ENCODE data around the gene SCG3. TPM values are rescaled to one million over a fixed set of nuclear protein-coding genes. Genes with fewer than 3 reads are reported as not detected.
A peak's percentile ranks its signal among the peaks of the same experiment; 100 is the strongest.

SCG3 gene
- total and polyA plus RNA-seq, 2 donors (not counting 1 experiment from before 2014, with no cell fraction given) = not detected

GRCh38 chr15:51724673-51725072 is 43.4 kb downstream of the SCG3 start:
- H3K4me1 ChIP-seq (ENCODE audit: control insufficient read depth in 2 of 2, insufficient read depth in 2 of 2, low read length in 2 of 2) = peaks cover 37 to 47% of the 10 kb centered on the region in 2 donors
- no peak overlapping the region for H3K4me3 ChIP-seq (ENCODE audit: control extremely low read depth in 1 of 5, extremely low read depth in 1 of 5, insufficient read depth in 1 of 5, low read depth in 2 of 5, low read length in 4 of 5)
- DNase-seq (no peak), ATAC-seq (ENCODE audit: low read depth) (no peak)
- H3K36me3 ChIP-seq (replicated peaks in 1 of 2; ENCODE audit: control extremely low read depth in 1 of 2, control insufficient read depth in 1 of 2, extremely low read depth in 1 of 2, insufficient read depth in 2 of 2, low read length in 1 of 2) = peaks cover 18 to 33% of the 10 kb centered on the region in 2 experiments
- no peaks in the 10 kb centered on the region for H3K9me3 Mint-ChIP-seq (ENCODE audit: insufficient read depth)
- no peak overlapping the region for H2AFZ ChIP-seq (ENCODE audit: insufficient read depth, low read depth, low read length, poor library complexity, severe bottlenecking)
- no peak overlapping the region for H3K4me2 ChIP-seq (replicated peaks; ENCODE audit: low read depth, low read length, poor library complexity, severe bottlenecking)
- no peaks in the 10 kb centered on the region for H3K27me3 Mint-ChIP-seq
- H3K9ac ChIP-seq (ENCODE audit: low read length) = no peak overlapping the region
- intact Hi-C loops (cut with micrococcal nuclease) = no loop called here
- H3K27me3 ChIP-seq (replicated peaks in 1 of 4; ENCODE audit: control extremely low read depth in 1 of 4, control insufficient read depth in 3 of 4, insufficient read depth in 4 of 4, low read length in 3 of 4) = no peaks in the 10 kb centered on the region
- WGBS (ENCODE audit: insufficient coverage) = no CpG with 5 or more reads among the region's 1 CpG
- no peak overlapping the region for H3K27ac Mint-ChIP-seq
- TF ChIP-seq CTCF (IDR thresholded peaks at IDR 0.05) (peak; percentile 9), EZH2 (IDR thresholded peaks at IDR 0.05; ENCODE audit: borderline replicate concordance, insufficient read depth, low read depth, low read length, poor library complexity, severe bottlenecking) (no peak)
- H3K4me1 Mint-ChIP-seq = peaks cover 65% of the 10 kb centered on the region
- H3K79me2 ChIP-seq (ENCODE audit: control insufficient read depth, insufficient read depth, low read length) = peaks cover 75% of the 10 kb centered on the region
- H3K27ac ChIP-seq (ENCODE audit: low read length in 2 of 2) = no peak overlapping the region
- ChIA-PET CTCF (interaction anchor here (0.7 to 2.3 kb wide), 2 partner anchors 13 to 52 kb away, joined by 3 to 12 read pairs; partner anchors contain the start of gene LYSMD2), POLR2A (interaction anchor here (0.7 kb wide), 1 partner anchor 18 kb away, joined by 3 read pairs; no protein-coding TSS in a partner anchor)
- no peak overlapping the region for H3K4me3 Mint-ChIP-seq
- H3K9me3 ChIP-seq (ENCODE audit: control extremely low read depth in 1 of 3, control insufficient read depth in 2 of 3, insufficient read depth in 1 of 3, low read length in 2 of 3) = no peaks in the 10 kb centered on the region
- peaks cover 34% of the 10 kb centered on the region for H4K20me1 ChIP-seq (ENCODE audit: control insufficient read depth, insufficient read depth, low read length, poor library complexity, severe bottlenecking)

- DNase-seq (peak; percentile 6), ATAC-seq (ENCODE audit: low read depth) (peak; percentile 92)
- no peaks in the 10 kb centered on the region for H3K27me3 Mint-ChIP-seq
- CTCF ChIA-PET = interaction anchor here (2.3 to 3.4 kb wide), 3 partner anchors 10 to 77 kb away, joined by 12 to 26 read pairs (median 13); partner anchors contain the start of gene LYSMD2
- Histone ChIP-seq H3K27ac (ENCODE audit: low read length in 2 of 2) (peak overlapping the region in 1 of 2 donors; percentile 9), H3K4me1 (ENCODE audit: control insufficient read depth in 2 of 2, insufficient read depth in 2 of 2, low read length in 2 of 2) (peaks cover 55 to 65% of the 10 kb centered on the region in 2 donors), H3K9ac (ENCODE audit: low read length) (no peak overlapping the region), H3K9me3 (ENCODE audit: control extremely low read depth in 1 of 3, control insufficient read depth in 2 of 3, insufficient read depth in 1 of 3, low read length in 2 of 3) (no peaks in the 10 kb centered on the region), H4K20me1 (ENCODE audit: control insufficient read depth, insufficient read depth, low read length, poor library complexity, severe bottlenecking) (peaks cover 34% of the 10 kb centered on the region), H3K27me3 (replicated peaks in 1 of 4; ENCODE audit: control extremely low read depth in 1 of 4, control insufficient read depth in 3 of 4, insufficient read depth in 4 of 4, low read length in 3 of 4) (no peaks in the 10 kb centered on the region), H3K79me2 (ENCODE audit: control insufficient read depth, insufficient read depth, low read length) (peaks cover 93% of the 10 kb centered on the region), H3K36me3 (replicated peaks in 1 of 2; ENCODE audit: control extremely low read depth in 1 of 2, control insufficient read depth in 1 of 2, extremely low read depth in 1 of 2, insufficient read depth in 2 of 2, low read length in 1 of 2) (peaks cover 10 to 23% of the 10 kb centered on the region in 2 experiments), H2AFZ (ENCODE audit: insufficient read depth, low read depth, low read length, poor library complexity, severe bottlenecking) (no peak overlapping the region), H3K4me2 (replicated peaks; ENCODE audit: low read depth, low read length, poor library complexity, severe bottlenecking) (peak overlapping the region; percentile 30), H3K4me3 (ENCODE audit: control extremely low read depth in 1 of 5, extremely low read depth in 1 of 5, insufficient read depth in 1 of 5, low read depth in 2 of 5, low read length in 4 of 5) (no peak overlapping the region)
- H3K4me1 Mint-ChIP-seq = peaks cover 75% of the 10 kb centered on the region
- H3K27ac Mint-ChIP-seq = peak overlapping the region; percentile 27
- intact Hi-C loops (cut with micrococcal nuclease) = loop anchor here (1.0 kb wide), 1 partner anchor 10 kb away; no protein-coding TSS in a partner anchor
- 48% methylated on average over 5 of the region's 5 CpGs for WGBS (ENCODE audit: insufficient coverage)
- no peaks in the 10 kb centered on the region for H3K9me3 Mint-ChIP-seq (ENCODE audit: insufficient read depth)
- POLR2A ChIA-PET = no interaction called here
- TF ChIP-seq CTCF (IDR thresholded peaks at IDR 0.05) = no peak
- no peak for TF ChIP-seq EZH2 (IDR thresholded peaks at IDR 0.05; ENCODE audit: borderline replicate concordance, insufficient read depth, low read depth, low read length, poor library complexity, severe bottlenecking)
- peak overlapping the region; percentile 32 for H3K4me3 Mint-ChIP-seq
Observed at GRCh38 chr15:51726302-51727073, 45.2 kb downstream of the SCG3 start.
